ENCODE results near the gene NAA40.

Gene NAA40

DNA sequence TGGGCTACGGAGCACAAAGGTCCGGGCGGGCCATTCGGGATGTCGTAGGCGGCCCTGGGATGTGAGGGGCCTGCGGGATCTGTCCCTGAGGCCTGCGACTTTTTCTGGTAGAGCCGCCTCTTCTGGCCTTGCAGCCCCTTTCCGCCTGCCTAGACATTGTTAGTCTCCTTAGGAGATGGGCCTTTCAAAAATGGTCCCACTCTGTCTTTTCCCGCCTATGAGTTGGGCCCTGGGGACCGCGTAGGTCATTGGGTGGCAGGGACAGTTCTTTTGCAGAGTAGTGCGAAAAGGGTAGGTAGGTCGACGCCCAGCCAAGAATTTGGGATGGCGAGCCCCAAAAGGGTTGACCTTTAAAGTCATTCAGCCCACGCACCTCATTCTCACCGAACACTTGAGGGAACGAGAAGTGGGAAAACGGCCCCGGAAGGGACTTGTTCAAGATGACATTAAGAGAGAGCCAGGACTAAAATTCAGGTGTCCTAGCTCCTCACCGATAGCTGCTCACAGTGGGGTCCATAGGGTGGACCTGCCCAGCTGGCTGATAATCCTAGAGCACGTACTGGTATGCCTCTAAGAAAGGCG is 48.2 kb downstream of the NAA40 start:
- no peak for DNase-seq (ENCODE audit: low read depth)

DNA sequence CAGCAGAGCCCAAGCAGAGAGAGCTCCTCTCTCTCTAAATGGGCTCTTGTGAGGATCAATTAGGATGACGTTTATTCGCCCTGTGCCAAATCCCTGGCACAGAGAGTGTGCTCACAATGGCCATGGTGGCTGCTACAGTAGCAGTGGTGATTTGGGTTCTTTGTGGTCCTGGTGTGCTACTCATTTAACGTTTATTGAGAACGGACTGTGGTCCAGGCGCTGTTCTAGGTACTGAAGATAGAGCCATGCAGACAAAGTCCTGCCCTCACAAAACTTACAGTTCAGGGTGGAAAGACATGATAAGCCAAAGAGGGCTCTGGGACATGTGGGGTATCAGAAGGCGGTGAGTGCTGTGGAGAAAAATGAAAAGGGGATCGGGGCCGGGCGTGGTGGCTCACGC is 52.8 kb downstream of the NAA40 start:
- DNase-seq (ENCODE audit: low read depth), result no peak

DNA sequence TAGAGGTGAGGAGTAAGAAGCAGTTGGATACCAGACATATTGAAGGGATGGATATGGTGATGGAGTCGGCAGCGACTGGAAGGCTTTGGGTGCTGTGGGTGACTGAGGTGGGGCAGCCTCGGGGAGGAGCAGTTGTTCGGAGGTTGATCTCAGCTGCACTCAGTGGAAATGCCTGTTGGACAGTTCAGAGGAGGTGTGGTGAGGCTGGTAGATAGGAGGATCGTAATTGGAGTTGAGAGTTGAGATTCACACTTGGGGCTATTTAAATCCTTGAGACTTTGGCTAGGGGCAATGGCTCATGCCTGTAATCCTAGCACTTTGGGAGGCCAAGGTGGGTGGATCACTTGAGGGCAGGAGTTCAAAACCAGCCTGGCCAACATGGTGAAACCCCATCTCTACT is 54.3 kb downstream of the NAA40 start:
- no peak for DNase-seq (ENCODE audit: low read depth)

DNA sequence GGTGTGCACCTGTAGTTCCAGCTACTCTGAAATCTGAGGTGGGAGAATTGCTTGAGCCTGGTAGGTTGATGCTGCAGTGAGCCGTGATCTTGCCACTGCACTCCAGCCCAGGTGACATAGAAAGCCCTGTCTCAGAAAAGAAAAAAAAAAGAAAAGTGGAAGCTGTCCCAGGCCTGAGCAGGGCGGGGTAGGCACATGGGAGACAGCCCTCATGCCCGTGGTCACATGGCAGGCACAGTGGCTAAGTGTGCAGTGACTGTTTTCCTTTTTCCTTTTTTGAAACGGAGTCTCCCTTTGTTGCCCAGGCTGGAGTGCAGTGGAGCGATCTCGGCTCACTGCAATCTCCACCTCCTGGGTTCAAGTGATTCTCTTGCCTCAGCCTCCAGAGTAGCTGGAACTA is 55.2 kb downstream of the NAA40 start:
- DNase-seq (ENCODE audit: low read depth), result no peak

DNA sequence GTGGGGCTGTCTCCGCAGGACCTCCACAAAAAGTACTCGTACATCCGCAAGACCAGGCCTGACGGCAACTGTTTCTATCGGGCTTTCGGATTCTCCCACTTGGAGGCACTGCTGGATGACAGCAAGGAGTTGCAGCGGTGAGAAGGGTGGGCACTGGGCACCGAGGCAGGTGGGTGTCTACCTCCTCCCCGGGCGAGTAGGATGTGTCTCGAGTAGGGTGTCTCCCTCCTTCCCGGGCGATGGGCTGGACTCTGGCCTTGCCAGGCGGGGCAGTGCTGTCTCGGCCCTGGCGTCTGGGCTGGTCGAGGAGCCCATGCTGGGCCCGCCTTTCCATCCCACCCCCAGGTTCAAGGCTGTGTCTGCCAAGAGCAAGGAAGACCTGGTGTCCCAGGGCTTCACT is 57.7 kb downstream of the NAA40 start:
- DNase-seq (ENCODE audit: low read depth), result no peak

DNA sequence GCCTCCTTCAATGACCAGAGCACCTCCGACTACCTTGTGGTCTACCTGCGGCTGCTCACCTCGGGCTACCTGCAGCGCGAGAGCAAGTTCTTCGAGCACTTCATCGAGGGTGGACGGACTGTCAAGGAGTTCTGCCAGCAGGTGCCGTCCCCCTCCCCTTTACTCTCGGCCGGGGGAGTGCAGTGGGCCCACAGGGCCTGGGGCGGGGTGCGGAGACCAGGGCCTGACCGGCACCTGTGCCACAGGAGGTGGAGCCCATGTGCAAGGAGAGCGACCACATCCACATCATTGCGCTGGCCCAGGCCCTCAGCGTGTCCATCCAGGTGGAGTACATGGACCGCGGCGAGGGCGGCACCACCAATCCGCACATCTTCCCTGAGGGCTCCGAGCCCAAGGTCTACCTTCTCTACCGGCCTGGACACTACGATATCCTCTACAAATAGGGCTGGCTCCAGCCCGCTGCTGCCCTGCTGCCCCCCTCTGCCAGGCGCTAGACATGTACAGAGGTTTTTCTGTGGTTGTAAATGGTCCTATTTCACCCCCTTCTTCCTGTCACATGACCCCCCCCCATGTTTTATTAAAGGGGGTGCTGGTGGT is 58.4 kb downstream of the NAA40 start:
- no peak for DNase-seq (ENCODE audit: low read depth)

DNA sequence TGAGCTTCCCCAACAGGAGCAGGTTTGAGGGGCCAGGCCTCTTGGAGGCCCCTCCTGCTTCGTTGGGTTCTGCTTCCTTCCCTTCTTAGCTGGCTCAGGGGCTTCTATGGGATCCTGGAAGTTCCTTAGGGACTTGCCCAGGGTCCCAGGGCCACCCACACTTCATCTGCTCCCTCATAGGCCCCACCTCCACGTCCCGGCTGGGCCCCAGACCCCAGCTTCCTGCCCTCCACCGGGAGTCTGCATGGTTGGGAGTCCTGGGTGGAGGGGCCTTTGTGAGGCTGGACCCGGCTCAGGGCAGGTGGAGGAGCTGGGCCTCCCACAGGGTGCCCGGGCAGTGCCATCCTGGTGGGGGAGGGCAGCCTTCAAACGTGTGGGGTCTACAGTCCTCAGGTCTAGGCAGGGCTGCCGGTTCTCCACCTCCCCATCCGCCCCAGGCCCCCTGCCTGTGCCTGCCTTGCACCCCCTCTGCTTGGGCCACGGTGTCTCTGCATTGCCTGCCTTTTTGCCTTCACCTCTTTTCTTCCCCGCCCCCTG is 59.1 kb downstream of the NAA40 start:
- no peak for DNase-seq (ENCODE audit: low read depth)

DNA sequence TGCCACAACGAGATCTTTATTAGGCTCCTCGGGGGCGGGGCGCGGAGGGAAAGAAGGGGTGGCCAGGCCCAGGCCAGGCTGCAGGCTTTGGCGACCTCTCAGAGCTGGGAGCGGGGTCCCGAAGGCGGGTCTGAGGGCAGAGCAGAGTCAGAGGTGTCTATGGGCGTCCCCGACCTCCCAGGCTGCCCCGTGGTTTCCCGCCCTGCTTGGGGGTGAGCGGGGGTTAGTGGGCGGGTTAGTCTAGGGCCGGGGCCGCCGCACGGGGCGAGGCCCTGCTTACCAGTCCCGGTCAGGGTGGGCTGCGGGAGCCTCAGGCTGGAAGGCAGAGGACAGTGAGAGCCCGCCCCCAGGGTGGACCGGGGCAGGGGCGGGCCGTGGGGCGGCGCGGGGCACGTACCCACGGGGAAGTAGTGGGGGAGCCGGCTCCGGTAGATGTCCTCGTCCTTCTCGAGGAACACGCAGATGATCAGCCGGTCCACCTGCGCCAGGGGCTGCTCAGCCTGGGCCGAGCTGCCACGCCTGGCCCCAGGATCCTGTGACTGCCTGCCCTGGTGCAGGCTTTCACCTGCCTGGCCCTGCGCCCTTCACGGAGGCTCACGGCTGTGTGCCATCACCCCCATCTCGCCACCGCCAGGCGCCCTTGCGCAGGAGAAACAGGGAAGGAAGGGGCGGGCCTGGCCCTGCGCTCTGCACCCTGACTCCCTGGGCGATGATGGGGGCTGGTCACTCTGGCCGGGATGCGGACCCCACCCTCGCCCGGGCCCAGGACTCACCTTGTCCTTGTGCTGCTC is 60.0 kb downstream of the NAA40 start:
- no peak for DNase-seq (ENCODE audit: low read depth)

DNA sequence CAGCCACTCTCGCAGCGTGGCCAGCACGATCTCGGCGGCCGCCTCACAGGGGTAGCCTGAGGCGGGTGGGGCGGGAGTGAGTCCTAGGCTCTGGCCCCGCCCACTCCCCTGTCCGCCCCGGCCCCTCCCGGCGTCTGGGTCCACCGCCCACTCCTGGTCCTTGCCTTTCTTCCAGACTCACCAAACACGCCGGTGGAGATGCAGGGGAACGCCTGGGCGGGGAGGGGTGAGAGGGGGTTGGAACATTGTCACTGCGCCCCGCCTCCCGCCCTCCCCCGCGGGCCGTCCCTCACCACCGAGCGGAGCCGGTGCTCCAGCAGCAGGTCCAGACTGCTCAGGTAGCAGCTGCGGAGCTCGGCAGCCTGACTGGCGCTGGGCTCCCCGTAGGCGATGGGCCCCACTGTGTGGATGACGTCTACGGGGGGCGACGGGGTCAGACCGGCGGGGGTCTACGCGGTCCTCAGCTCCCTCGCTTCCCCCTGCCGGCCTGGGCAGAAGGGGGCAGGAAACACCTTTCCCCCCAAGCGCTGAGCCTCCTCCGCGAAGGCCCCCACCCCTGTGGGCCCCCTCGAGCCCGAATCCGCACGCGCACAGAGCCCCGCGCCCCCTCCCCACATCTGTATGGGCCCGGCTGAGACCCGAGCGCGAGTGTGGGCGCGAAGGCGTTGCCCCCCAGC is 60.7 kb downstream of the NAA40 start:
- DNase-seq (ENCODE audit: low read depth), result peak; percentile 52

DNA sequence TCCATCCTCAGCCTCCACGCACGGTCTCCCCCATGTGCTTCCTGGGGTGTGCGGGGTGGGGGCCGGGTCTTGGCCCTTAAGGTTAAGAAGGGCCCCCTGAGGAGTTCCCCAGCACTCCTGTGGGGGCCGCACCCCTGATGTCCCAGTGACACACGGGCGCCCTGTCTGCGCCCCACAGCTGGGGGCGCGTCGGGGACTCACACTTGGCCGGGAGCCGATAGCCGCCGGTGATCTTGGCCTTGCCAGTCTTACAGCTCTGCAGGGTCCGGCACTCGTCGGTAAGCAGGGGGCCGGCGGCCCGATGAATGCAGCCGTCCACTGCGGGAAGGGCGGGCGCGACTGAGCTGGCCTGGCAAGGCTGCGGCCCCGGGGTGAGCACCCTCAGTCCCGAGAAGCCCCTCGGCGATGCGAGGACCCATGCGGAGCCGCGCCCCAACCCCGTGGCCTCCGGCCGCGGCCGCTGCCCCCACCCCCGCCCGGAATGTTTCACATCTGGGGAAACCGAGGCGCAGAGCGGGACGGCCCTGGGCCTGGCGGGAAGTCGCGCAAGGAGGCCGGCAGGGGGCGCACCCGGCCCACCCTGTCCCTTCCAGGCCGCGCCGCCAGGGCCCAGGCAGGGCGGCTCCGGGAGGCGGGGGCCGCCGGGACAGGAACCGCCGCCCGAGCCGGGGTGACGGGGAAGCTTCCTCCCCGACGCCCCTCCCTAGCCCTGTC is 61.4 kb downstream of the NAA40 start:
- peak; percentile 59 for DNase-seq (ENCODE audit: low read depth)

DNA sequence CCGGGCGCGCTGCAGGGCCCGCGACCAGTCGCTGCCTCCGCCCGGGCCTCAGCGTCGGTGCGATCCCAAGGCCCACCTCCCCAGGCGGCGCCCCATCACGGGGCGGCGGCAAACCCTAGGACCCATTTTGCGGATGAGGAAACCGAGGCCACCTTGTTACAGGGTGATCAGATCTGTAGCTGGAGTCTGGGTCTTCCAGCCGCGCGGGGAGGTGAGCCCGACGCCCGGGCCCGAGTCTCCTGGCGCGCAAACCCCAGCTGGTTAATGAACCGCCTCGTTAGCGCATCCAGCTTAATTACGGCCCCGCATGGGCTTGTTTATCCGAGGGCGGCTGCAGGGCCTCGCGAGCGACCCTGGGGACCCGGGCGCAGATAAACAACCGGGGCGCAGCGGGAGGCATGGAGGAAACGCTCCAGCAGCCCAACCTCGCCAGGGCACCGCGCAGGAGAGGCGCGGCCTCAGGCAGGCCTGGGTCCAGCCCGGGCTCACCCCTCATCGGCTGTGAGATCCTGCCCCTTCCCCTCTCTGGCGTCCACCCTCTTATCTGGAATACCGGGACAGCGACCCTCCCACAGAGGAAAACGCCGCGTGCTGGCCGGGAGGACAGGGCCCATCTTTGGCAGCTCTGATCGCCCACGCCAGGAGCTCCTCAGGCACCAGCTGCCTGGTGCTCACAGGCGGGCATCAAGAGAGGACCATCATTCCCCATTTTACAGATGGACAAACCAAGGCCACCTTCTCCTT is 62.1 kb downstream of the NAA40 start:
- DNase-seq (ENCODE audit: low read depth), result no peak

DNA sequence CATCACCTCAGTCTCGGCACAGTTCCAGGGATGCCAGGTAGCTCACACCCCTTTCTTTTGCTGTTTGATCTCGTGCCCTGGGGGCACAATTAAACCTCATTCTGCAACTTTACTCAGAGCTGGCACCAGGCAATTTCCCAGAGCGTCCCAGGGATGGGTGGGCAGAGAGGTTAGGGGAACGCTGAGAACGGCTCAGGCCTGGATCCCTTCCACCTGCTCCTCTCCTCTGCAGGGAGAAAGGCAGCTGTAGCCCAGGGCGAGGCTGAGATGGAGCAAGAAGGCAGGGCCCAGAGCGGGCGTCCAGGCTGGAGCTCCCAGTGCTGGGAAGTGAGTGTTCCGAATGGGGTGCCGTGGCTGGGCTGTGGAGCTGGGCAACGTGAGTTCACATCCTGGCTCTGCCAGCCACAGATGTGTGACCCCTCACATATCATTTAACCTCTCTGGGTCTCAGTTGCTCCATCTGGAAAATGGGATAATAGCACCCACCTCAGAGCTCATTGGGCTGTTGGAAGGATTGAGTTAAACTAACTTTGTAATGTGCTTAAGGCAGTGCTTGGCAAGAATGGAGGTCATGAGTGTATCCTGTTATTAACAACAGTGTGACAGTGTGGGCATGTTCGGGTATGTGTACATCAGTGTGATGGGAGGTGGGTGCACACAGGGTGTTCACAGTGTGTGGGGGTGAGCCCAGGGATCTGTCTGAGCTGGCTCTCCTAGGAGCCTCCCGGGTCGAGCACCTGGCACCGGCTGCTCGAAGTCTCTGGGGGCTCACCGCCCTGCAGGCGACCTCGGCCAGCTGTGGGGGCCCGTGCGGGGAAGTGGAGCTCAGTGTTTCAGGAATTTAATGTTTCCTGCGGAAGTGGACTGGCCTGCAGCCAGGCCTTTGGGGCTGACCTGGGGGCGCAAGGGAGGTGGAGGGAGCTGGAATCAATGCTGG is 63.0 kb downstream of the NAA40 start:
- no peak for DNase-seq (ENCODE audit: low read depth)

DNA sequence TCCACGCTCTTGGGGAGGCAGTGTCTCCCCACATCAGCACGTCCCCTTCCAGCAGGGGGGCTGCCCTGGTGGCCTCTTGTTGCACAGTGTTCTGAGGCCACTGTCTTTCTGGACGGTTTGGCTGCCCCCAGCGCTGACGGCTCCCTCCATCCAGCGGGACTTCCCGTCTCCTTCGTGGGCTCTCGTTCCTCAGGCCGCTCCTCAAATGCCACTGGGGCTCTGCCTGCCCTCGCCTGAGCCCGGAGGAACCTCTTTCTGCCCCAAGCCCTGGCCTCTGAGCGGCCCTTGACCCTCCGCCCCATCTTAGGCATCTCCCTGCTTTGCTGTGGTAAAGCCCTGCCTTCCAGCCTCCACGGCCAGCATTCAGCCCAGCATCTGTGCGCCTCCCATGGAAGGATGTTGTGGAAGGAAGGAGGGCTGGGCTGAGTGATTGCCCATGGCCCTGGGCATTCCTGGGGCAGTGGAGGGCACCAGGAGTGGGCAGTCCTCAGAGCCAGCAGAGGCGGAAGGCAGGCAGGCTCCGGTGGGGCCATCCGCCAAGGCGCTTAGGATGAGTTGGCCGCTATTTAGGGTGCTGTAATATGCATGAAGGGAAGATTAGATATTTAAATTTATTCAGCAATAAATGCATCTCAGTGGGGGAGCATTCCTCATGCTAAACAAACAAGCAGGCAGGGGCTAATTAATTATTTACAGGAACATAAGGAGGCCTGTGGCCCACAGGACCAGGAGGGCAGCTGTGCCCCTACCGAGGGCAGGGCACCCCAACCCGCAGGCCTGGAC is 65.2 kb downstream of the NAA40 start:
- no peak for DNase-seq (ENCODE audit: low read depth)

DNA sequence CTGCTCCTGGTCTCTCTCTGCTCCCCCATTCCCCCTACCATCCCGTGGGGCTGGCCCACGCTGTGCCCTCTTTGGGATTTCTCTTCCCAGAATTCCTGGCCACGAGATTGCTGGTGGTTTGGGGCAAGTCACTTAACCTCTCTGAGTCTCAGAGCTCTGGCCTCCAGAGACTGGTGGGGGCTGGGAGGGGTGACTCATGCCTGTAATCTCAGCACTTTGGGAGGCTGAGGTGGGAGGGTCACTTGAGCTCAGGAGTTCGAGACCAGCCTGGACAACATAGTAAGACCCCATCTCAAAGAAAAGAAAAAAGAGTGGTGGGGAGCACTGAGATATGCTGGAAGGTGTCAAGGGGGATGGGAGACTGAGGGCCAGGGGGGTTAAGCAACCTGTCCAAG is 65.8 kb downstream of the NAA40 start:
- no peak for DNase-seq (ENCODE audit: low read depth)

DNA sequence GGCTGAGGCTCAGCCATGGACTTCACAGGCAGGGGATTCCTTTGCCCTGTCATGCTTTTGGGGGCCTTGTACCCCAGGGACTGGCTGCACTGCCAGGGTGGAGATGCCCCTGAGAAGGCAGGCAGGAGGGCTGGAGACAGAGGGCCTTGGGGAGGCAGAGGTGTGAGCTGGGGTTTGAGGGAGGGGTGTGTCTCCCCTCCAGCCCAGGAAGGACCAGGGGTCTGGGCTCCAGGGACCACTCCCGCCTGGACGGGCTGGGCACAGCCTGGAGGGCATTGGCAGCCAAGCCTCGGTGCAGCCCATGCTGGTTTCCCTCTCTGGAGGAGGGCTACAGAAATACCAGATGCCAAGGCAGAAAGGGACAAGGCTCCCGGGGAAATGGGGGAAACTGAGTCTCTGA is 66.9 kb downstream of the NAA40 start:
- no peak for DNase-seq (ENCODE audit: low read depth)

DNA sequence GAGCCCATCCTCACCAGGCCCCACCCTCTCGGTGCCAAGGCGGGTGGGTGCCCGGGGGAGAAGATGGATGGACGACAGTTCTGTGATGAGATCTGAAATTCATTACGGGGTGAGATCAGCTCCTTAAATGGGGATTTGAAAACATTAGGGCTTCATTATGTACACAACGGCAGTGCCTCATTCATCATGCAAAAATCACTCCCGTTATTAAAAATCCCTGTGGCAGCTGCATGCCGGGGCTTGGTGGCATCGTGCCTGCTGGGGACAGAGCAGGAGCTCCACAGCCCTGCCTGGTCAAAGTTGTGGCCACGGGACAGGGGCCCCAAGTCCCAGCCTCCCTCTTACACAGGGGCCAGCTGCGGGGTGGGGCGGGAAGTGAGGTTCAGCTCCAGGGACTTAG is 67.6 kb downstream of the NAA40 start:
- DNase-seq (ENCODE audit: low read depth), result no peak

Measured in stimulated activated CD8-positive, alpha-beta memory T cell treated with anti-CD3 and anti-CD28 coated beads, Interleukin-12 subunit alpha, Interleukin-12 subunit beta, amount 100 ng/mL, for 4 hours (primary cell).